ENCODE measurements around the gene PFDN4.

GRCh38 chr20:54221996-54222890 is 14.4 kb downstream of the PFDN4 start:
- TF ChIP-seq ESRRG (CRISPR knock-in tag; IDR thresholded peaks at IDR 0.05), result no peak
- no peak for TF ChIP-seq ZFP30 (CRISPR knock-in tag; IDR thresholded peaks at IDR 0.05)
- TF ChIP-seq ISL1 (CRISPR knock-in tag; IDR thresholded peaks at IDR 0.05), result no peak
- TF ChIP-seq ARNTL (CRISPR knock-in tag; IDR thresholded peaks at IDR 0.05; ENCODE audit: borderline replicate concordance, low read depth), result no peak
- TF ChIP-seq SNAI2 (CRISPR knock-in tag; IDR thresholded peaks at IDR 0.05), result no peak
- TF ChIP-seq PATZ1 (CRISPR knock-in tag; IDR thresholded peaks at IDR 0.05; ENCODE audit: borderline replicate concordance), result no peak
- no peak for TF ChIP-seq BACH2 (CRISPR knock-in tag; IDR thresholded peaks at IDR 0.05; ENCODE audit: borderline replicate concordance)
- no peak for TF ChIP-seq ZFP3 (CRISPR knock-in tag; IDR thresholded peaks at IDR 0.05)
- no peak for TF ChIP-seq OSR1 (CRISPR knock-in tag; IDR thresholded peaks at IDR 0.05)
- TF ChIP-seq, protein P1, sequence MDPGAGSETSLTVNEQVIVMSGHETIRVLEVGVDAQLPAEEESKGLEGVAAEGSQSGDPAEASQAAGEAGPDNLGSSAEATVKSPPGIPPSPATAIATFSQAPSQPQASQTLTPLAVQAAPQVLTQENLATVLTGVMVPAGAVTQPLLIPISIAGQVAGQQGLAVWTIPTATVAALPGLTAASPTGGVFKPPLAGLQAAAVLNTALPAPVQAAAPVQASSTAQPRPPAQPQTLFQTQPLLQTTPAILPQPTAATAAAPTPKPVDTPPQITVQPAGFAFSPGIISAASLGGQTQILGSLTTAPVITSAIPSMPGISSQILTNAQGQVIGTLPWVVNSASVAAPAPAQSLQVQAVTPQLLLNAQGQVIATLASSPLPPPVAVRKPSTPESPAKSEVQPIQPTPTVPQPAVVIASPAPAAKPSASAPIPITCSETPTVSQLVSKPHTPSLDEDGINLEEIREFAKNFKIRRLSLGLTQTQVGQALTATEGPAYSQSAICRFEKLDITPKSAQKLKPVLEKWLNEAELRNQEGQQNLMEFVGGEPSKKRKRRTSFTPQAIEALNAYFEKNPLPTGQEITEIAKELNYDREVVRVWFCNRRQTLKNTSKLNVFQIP (CRISPR knock-in tag; IDR thresholded peaks at IDR 0.05; ENCODE audit: borderline replicate concordance, low read depth), result no peak

Measured in SK-N-SH treated with all-trans-retinoic acid at 6 μM for 48 hours (cell line).